GM19239 (cell line): ENCODE results near the gene MAS1.

Experiments
- DNase-seq: peaks from one replicate; pipeline ENCODE4 v3.0.0; 2011; ENCODE audit warnings: low spot score; ENCODE audit not compliant: insufficient read length
- FAIRE-seq: peaks from 2 replicates; lab custom pipeline; 2011; peaks lifted over from hg19 to GRCh38; lab: Jason Lieb, UNC

The MAS1 gene

DNA sequence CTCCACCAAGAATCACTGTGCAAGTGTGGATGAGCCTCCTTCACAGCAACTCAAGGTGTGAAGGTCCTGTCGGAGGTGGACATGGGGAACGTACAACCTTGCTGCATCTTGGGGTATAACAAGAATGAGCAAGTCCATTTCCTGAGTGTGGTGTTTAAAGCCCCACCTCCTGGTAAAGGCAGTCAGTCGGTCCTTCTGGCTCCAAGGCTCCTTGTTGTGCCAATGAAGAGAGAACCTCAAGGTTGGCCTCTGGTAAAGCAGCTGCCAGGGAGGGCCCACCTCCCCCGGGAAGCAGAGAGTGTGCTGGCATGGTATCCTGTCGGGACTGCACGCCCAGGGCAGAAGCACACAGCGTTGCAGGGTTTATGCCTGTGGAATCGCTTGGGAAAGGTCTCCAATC lies 12.4 kb upstream of the MAS1 start:
- no peak for FAIRE-seq

DNA sequence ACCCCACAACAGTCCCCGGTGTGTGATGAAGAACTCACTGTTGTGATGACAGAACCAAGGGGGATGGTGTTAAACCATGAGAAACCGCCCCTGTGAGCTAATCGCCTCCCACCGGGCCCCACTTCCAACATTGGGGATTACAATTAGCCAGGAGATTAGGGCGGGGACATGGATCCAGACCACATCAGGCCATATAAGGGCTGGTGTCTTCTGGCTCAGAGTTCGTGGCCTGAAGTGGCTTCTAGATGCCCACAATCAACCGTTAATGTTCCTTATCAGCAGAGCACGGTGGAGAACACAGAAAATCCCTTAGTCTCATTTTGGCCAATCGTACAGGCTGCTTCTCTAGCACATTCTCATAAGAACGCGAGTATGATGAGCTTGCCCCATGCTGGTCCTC lies 10.9 kb upstream of the MAS1 start:
- FAIRE-seq: no peak
- DNase-seq: no peak

More for the DNA sequence above, 12.4 kb upstream of the MAS1 start:
- DNase-seq: no peak

DNA sequence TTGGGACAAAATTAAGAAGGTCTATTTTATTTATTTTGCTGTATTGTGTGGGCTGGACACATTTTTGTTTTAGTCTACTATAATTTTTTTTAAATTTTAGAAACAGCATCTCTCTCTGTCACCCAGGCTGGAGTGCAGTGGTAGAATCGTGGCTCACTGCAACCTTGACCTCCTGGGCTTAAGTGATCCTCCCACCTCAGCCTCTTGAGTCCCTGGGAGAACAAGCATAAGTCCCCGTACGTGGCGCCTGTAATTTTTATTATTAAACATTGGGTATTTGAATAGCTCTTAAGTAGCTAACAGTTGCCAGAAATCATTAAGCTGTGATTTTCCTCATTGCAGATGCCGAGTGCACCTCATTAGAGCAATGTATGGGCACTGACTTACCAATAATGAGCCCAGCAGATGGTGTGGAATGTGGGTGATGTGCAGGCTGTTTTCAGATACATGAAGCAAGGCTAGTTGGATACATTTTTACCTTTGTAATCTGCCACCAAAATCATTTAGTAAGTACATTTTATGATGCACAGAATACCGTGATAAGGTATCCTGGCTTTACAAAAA lies 10.3 kb upstream of the MAS1 start:
- DNase-seq: no peak
- no peak for FAIRE-seq

DNA sequence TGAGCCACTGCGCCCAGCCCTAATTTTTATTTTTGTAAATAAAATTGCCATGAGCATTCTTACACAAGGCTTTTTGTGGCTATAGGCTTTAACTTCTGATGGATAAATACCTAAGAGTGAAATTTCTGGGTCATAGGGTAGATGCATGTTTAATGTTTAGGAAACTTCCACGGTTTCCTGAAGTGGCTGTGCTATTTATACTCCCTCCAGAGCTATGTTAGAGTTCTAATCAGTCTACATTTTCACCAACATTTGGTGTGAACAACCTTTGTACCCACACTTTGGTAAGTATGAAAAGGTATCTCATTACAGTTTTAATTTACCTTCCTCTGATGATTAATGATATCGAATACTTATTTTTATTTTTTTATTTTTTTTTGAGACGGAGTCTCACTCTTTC lies 6.1 kb upstream of the MAS1 start:
- FAIRE-seq: no peak
- DNase-seq: no peak

GRCh38 chr6:159886270-159886669 lies 4.5 kb upstream of the MAS1 start:
- no peak for DNase-seq
- no peak for FAIRE-seq

DNA sequence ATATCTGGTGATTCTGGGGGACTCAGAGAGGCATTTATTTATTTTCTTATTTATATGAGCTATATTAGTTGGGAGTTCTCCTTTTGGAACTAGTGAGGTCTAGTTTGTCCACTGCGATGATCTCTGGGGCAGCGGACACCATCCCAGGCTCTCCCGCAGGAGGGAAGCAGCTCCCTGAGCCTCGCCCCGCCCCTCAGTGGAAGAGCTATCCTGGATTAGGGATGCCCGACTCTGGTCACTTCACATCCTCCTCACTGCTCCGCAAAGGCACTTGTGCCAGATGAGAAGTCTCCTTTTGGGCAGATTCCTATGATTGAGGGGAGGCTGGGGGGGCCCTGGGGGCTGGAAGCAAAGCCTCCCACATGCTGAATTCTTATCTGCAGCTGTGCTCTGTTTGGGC lies 3.6 kb upstream of the MAS1 start:
- no peak for DNase-seq
- FAIRE-seq: no peak

- FAIRE-seq (no peak), DNase-seq (no peak)
These were observed 3.0 kb upstream of the MAS1 start for GRCh38 chr6:159887761-159888160.

- FAIRE-seq (no peak), DNase-seq (no peak)
These were observed 587 bp upstream of the MAS1 start for GRCh38 chr6:159890201-159890600.

GRCh38 chr6:159892053-159892452 lies 1.3 kb downstream of the MAS1 start:
- DNase-seq (no peak), FAIRE-seq (no peak)

GRCh38 chr6:159893064-159893463 lies 2.3 kb downstream of the MAS1 start:
- DNase-seq (no peak), FAIRE-seq (no peak)

DNA sequence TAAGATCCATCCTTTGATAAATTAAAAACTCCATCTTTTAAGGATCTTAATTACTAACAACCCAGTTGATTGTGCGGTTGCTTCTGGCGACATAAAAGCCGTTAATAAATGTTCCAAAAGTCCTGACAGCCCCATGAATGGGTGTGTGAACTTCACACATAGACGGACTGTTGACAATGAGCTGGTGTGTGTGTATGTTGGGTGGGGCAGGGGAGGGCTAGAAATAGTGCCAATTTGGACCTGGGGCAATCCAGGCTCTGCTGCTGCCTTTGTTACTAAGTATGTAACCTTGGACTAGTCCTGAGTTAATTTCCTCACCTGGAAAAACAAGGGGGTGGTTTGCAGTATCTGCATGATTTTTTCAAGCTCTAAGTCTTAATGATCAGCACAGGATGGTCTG lies 4.2 kb downstream of the MAS1 start:
- no peak for FAIRE-seq

GRCh38 chr6:159897603-159898002 lies 6.8 kb downstream of the MAS1 start:
- FAIRE-seq (no peak), DNase-seq (no peak)

More for the DNA sequence above, 4.2 kb downstream of the MAS1 start:
- DNase-seq: no peak

- FAIRE-seq (no peak), DNase-seq (no peak)
These were observed 7.7 kb downstream of the MAS1 start for GRCh38 chr6:159898519-159898918.

GRCh38 chr6:159899994-159900745 lies 9.4 kb downstream of the MAS1 start:
- FAIRE-seq (no peak), DNase-seq (no peak)

GRCh38 chr6:159902620-159903019 lies 11.8 kb downstream of the MAS1 start:
- no peak for DNase-seq
- no peak for FAIRE-seq

DNA sequence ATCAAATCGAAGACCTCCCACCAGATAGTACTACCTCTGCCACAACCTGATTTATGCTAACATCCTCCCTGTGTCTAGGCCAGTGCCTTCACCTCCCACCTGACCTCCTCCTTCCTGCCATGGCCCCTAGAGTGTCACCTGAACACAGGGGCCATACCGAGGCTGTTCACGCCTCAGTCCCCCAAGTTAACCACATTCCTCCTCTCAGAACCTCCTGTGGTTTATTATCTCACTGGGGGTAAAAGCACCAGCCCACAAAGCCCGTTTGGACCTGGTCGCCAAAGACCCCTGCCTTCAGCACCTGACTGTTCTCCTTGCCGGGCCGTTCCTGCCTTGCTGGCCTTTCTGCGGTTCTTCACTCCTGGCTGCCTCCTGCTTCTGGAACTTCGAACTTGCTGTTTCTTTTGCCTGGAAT lies 13.7 kb downstream of the MAS1 start:
- no peak for DNase-seq
- no peak for FAIRE-seq

GRCh38 chr6:159906400-159906799 lies 15.6 kb downstream of the MAS1 start:
- DNase-seq: no peak
- no peak for FAIRE-seq

DNA sequence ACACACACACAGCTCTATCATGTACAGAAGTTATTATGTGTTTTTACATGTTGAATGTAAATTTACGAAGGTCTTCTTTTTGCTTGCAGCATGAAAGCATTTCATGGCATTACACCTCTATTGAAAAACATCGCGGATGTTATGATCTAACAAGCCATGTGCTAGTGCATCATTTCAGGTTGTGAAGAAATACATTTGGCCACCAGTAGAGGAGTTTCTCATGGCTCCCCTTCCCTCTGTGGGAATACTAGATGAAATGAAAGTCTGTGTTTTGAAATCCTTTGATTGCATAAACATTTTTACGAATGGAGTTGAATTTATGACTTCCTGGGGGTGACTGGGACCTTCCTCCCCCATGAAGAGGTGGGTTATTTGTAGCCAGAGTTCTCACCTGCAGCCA lies 17.7 kb downstream of the MAS1 start:
- no peak for DNase-seq
- FAIRE-seq: no peak

GRCh38 chr6:159908979-159909378 lies 18.2 kb downstream of the MAS1 start:
- DNase-seq: no peak
- no peak for FAIRE-seq

DNA sequence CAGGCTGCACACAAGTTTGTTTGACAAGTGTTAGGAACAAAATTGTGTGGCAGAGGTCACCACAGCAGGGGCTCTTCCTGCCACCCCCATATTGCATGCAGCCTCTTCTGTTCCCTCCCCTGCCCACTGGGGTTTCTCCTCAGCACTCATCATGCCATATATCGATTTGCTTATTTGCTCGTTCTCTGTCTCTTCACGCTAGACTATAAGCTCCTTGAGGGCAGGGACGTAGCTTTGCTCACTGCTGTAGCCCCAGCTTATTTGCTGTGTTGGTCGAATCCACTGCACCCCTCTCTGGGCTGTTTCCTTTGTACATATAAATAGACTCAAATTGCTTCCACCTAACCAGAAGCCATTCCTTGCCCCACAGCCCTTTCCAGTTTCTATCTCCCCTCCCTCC lies 19.6 kb downstream of the MAS1 start:
- FAIRE-seq: no peak
- DNase-seq: no peak

DNA sequence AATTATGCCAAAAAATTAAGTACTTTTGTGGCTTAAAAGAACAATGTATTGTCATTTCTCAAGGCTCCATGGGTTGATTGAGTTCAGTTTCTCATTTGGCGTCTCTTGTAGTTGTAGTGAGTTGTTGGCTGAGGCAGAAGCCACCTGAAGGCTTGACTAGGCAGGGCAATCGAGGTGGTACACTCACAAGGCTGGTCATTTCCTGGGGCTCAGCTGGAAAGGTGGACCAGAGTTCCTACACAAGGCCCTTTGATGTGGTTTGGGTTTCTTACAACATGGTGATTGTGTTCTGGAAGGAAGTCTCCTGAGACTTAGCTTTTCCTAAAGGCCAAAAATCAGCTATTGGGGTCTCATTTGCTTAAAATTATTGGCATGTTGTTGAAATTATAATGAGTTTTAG lies 22.6 kb downstream of the MAS1 start:
- FAIRE-seq (no peak), DNase-seq (no peak)
